ENCODE measurements around the gene SHOX. TPM values are rescaled to one million over a fixed set of nuclear protein-coding genes. Genes with fewer than 3 reads are reported as not detected.
"Not testable (repeated sequence)": the region's sequence is repeated elsewhere in the genome, so short reads cannot be mapped to it uniquely, and the experiment has no call there.

SHOX gene
- total RNA-seq, 1 donor from 2014 or later: not detected

- DNase-seq (ENCODE audit: low read depth in 2 of 2): no peak
Observed at GRCh38 chrX:636981-637659, 6.5 kb downstream of the SHOX start.

- DNase-seq (ENCODE audit: low read depth in 2 of 2): no peak
Observed at GRCh38 chrX:637660-638481, 7.3 kb downstream of the SHOX start.

GRCh38 chrX:638482-639131 is 8.0 kb downstream of the SHOX start:
- no peak for DNase-seq (ENCODE audit: low read depth in 2 of 2)

- DNase-seq (ENCODE audit: low read depth in 2 of 2): no peak
Observed at GRCh38 chrX:639151-639550, 8.6 kb downstream of the SHOX start.

GRCh38 chrX:640641-641040 is 10.1 kb downstream of the SHOX start:
- no peak for DNase-seq (ENCODE audit: low read depth in 2 of 2)

- no peak for DNase-seq (ENCODE audit: low read depth in 2 of 2)
Observed at GRCh38 chrX:641671-642435, 11.3 kb downstream of the SHOX start.

- DNase-seq (ENCODE audit: low read depth in 2 of 2): no peak
Observed at GRCh38 chrX:642436-643240, 12.0 kb downstream of the SHOX start.

- no peak for DNase-seq (ENCODE audit: low read depth in 2 of 2)
Observed at GRCh38 chrX:643241-643595, 12.6 kb downstream of the SHOX start.

GRCh38 chrX:643911-644303 is 13.3 kb downstream of the SHOX start:
- DNase-seq (ENCODE audit: low read depth in 2 of 2): no peak

GRCh38 chrX:644304-645281 is 14.0 kb downstream of the SHOX start:
- DNase-seq (ENCODE audit: low read depth in 2 of 2): no peak

- DNase-seq (ENCODE audit: low read depth in 2 of 2): no peak
Observed at GRCh38 chrX:646228-646495, 15.6 kb downstream of the SHOX start.

GRCh38 chrX:646796-647195 is 16.2 kb downstream of the SHOX start:
- DNase-seq (ENCODE audit: low read depth in 2 of 2): no peak

- no peak for DNase-seq (ENCODE audit: low read depth in 2 of 2)
Observed at GRCh38 chrX:649166-649565, 18.6 kb downstream of the SHOX start.

- no peak for DNase-seq (ENCODE audit: low read depth in 2 of 2)
Observed at GRCh38 chrX:650324-650723, 19.7 kb downstream of the SHOX start.

GRCh38 chrX:650811-651210 is 20.2 kb downstream of the SHOX start:
- DNase-seq (ENCODE audit: low read depth in 2 of 2): no peak

GRCh38 chrX:651922-652321 is 21.3 kb downstream of the SHOX start:
- DNase-seq (ENCODE audit: low read depth in 2 of 2): not testable (repeated sequence)

GRCh38 chrX:652341-652741 is 21.8 kb downstream of the SHOX start:
- no peak for DNase-seq (ENCODE audit: low read depth in 2 of 2)

GRCh38 chrX:653306-653705 is 22.7 kb downstream of the SHOX start:
- no peak for DNase-seq (ENCODE audit: low read depth in 2 of 2)

GRCh38 chrX:661154-661553 is 30.6 kb downstream of the SHOX start:
- DNase-seq (ENCODE audit: low read depth in 2 of 2): no peak

- DNase-seq (ENCODE audit: low read depth in 2 of 2): no peak
Observed at GRCh38 chrX:662126-662525, 31.5 kb downstream of the SHOX start.
